ENCODE data around the gene SEMA6C. TPM values are rescaled to one million over a fixed set of nuclear protein-coding genes. Genes with fewer than 3 reads are reported as not detected.
A peak's percentile ranks its signal among the peaks of the same experiment; 100 is the strongest.
"Not testable (repeated sequence)": the region's sequence is repeated elsewhere in the genome, so short reads cannot be mapped to it uniquely, and the experiment has no call there.

The SEMA6C gene, protein sequence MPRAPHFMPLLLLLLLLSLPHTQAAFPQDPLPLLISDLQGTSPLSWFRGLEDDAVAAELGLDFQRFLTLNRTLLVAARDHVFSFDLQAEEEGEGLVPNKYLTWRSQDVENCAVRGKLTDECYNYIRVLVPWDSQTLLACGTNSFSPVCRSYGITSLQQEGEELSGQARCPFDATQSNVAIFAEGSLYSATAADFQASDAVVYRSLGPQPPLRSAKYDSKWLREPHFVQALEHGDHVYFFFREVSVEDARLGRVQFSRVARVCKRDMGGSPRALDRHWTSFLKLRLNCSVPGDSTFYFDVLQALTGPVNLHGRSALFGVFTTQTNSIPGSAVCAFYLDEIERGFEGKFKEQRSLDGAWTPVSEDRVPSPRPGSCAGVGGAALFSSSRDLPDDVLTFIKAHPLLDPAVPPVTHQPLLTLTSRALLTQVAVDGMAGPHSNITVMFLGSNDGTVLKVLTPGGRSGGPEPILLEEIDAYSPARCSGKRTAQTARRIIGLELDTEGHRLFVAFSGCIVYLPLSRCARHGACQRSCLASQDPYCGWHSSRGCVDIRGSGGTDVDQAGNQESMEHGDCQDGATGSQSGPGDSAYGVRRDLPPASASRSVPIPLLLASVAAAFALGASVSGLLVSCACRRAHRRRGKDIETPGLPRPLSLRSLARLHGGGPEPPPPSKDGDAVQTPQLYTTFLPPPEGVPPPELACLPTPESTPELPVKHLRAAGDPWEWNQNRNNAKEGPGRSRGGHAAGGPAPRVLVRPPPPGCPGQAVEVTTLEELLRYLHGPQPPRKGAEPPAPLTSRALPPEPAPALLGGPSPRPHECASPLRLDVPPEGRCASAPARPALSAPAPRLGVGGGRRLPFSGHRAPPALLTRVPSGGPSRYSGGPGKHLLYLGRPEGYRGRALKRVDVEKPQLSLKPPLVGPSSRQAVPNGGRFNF
- 1 to 10 TPM; 1.6 to 3.2 TPM for total RNA-seq

DNA sequence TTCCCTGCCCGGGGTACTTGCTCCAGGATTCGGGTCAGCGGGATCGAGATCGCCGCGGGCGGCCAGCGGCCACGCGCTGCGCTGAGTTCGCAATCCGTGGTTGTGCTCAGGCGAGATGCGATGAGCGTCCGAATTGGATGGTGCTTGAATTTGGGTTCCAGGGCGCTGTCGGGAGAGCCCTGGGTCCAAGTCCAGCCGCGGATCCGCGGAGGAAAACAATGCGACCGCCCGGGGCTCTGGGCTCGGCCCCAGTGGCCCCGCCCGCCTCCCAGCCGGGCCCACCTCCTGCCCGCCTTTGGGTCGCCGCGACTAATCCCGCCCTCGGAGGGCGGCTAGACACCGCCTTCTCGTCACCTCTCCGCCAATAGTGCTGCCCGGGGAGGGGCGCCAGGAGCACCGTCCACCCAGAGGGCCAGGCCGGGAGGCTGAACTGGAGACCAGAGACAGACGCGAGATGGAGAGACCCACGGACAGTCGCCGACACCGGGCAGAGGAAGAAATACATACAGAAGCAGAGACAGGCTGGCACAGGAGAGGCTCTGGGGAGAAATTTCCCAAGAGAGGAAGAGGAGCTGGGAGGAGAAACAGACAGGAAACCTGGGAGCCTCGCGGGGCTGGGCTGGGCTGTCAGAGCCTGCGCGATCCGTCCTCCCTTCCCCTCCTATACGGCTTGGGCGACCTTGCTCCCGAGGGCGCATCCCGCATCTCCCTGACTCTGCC, at the start of gene SEMA6C:
Gene SEMA6C, minus strand, starts transcription at position 220 of the 720 bp plus-strand sequence. CDS start 4,010 bp downstream, outside the sequence.
- Histone ChIP-seq H3K4me3 (peak within 1 kb of the TSS; percentile 80), H3K9ac (ENCODE audit: low read depth in 2 of 2, low read length in 2 of 2) (peak within 1 kb of the TSS; percentile 39 to 81), H3K4me1 (no peaks in the 10 kb centered on the region), H3K9me3 (no peaks in the 10 kb centered on the region), H3K27ac (peak within 1 kb of the TSS; percentile 43), H3K36me3 (no peaks in the 10 kb centered on the region), H3K27me3 (no peaks in the 10 kb centered on the region)
- DNase-seq, result peak; percentile 97
- TF ChIP-seq, protein P1, sequence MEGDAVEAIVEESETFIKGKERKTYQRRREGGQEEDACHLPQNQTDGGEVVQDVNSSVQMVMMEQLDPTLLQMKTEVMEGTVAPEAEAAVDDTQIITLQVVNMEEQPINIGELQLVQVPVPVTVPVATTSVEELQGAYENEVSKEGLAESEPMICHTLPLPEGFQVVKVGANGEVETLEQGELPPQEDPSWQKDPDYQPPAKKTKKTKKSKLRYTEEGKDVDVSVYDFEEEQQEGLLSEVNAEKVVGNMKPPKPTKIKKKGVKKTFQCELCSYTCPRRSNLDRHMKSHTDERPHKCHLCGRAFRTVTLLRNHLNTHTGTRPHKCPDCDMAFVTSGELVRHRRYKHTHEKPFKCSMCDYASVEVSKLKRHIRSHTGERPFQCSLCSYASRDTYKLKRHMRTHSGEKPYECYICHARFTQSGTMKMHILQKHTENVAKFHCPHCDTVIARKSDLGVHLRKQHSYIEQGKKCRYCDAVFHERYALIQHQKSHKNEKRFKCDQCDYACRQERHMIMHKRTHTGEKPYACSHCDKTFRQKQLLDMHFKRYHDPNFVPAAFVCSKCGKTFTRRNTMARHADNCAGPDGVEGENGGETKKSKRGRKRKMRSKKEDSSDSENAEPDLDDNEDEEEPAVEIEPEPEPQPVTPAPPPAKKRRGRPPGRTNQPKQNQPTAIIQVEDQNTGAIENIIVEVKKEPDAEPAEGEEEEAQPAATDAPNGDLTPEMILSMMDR (IDR thresholded peaks at IDR 0.05), result no peak
- intact Hi-C loops (cut with DNase I), result no loop called here

DNA sequence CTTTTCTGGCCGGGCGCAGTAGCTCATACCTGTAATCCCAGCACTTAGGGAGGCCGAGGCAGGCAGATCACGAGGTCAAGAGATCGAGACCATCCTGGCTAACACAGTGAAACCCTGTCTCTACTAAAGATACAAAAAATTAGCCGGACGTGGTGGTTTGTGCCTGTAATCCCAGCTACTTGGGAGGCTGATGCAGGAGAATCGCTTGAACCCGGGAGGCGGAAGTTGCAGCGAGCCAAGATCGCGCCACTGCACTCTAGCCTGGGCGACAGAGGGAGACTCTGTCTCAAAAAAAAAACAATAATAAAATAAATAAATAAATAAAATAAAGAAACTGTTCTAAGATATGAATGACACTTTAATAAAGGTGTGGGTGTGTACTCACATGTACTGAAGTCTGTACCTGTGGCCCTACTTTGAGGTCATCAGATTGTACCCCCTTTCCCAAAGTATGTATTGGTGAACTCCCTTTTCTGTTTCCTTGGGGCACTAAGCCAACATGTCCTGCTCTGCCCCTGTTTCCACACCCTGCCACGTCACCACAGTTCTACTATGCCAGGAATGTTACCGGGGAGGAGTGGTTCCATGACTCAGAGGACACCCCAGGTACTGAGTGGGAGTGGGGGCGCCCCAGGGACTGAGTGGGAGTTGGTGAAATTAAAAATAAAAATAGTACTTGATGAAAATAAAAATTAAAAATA, 48.6 kb upstream of the SEMA6C start:
- Histone ChIP-seq H3K4me3 (peak overlapping the region; percentile 5), H3K27ac (peak overlapping the region; percentile 74), H3K9ac (ENCODE audit: low read depth in 2 of 2, low read length in 2 of 2) (peak overlapping the region in 1 of 2 donors; percentile 46)
- H3K27me3 ChIP-seq, H3K4me1 ChIP-seq, H3K36me3 ChIP-seq, H3K9me3 ChIP-seq: not testable (repeated sequence)
- intact Hi-C loops (cut with DNase I), result loop anchor here (5.0 kb wide), 1 partner anchor 57 kb away; the partner anchor contains the start of gene PSMD4
- peak; percentile 93 for DNase-seq

DNA sequence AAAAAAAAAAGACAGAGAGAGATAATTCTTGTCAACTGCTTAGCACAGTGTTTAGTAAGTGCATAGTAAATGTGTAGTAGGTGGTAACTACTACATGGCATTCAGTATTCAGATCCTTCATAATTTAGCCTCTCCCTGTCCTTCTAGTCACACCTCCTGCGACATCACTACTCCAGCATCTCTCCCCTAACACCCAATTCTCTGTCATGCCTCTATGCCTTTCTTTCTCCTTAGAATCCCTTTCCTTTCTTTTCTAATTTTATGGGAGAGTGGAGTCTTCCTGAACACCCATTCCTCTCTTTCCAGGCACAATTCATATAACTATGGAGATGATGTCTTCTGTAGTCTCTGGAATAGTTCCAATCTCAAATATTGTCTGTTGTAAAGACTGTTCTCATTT, 47.4 kb upstream of the SEMA6C start:
- TF ChIP-seq, protein P1 (IDR thresholded peaks at IDR 0.05), result no peak
- Histone ChIP-seq H3K27me3 (no peaks in the 10 kb centered on the region), H3K36me3 (no peaks in the 10 kb centered on the region), H3K27ac (no peak overlapping the region), H3K4me1 (peaks cover 2% of the 10 kb centered on the region), H3K9me3 (no peaks in the 10 kb centered on the region), H3K9ac (ENCODE audit: low read depth in 2 of 2, low read length in 2 of 2) (no peak overlapping the region), H3K4me3 (no peak overlapping the region)
- DNase-seq, result no peak
- intact Hi-C loops (cut with DNase I), result no loop called here

DNA sequence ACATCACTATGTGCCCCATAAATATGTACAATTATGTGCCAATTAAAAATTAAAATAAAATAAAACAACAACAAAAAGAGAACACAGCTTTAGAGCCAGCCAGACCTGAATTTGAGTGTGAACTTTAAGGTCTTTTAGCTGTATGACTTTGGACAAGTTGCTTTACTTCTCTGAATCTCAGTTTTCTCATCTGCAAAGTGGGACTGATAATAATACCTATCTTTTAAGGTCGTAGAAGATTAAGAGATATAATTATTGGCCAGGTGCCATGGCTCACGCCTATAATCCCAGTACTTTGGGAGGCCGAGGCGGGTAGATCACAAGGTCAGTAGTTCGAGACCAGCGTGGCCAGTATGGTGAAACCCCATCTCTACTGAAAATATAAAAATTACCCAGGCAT, 46.9 kb upstream of the SEMA6C start:
- no peak for DNase-seq
- TF ChIP-seq, protein P1 (IDR thresholded peaks at IDR 0.05), result no peak
- Histone ChIP-seq H3K9me3 (no peaks in the 10 kb centered on the region), H3K27me3 (no peaks in the 10 kb centered on the region), H3K9ac (ENCODE audit: low read depth in 2 of 2, low read length in 2 of 2) (no peak overlapping the region), H3K4me3 (no peak overlapping the region), H3K4me1 (peaks cover 3% of the 10 kb centered on the region), H3K36me3 (no peaks in the 10 kb centered on the region), H3K27ac (no peak overlapping the region)
- intact Hi-C loops (cut with DNase I), result no loop called here

DNA sequence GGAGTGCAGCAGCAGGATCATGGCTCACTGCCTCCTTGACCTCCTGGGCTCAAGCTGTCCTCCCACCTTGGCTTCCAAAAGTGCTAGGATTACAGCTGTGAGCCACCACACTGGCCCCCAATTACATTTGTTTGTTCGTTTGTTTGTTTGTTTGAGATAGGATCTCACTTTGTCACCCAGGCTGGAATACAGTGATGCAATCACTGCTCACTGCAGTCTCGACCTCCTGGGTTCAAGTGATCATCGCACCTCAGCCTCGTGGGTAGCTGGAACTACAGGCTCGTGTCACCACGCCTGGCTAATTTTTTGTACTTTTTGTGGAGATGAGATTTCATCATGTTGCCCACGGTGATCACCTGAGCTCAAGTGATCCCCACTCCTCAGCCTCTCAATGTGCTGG, 45.6 kb upstream of the SEMA6C start:
- no peaks in the 10 kb centered on the region for H3K9me3 ChIP-seq
- intact Hi-C loops (cut with DNase I), result no loop called here
- no peak overlapping the region for H3K4me3 ChIP-seq
- H3K9ac ChIP-seq (ENCODE audit: low read depth in 2 of 2, low read length in 2 of 2), result no peak overlapping the region
- H3K4me1 ChIP-seq, result peaks cover 3% of the 10 kb centered on the region
- no peaks in the 10 kb centered on the region for H3K27me3 ChIP-seq
- no peak overlapping the region for H3K27ac ChIP-seq
- no peak for DNase-seq
- TF ChIP-seq, protein P1 (IDR thresholded peaks at IDR 0.05), result no peak
- no peaks in the 10 kb centered on the region for H3K36me3 ChIP-seq

All from colonic mucosa (tissue), 4 donors.